Skeletal muscle cell (primary cell): ENCODE measurements around the gene SPATA33.

Source experiments
- DNase-seq: peaks from one replicate; pipeline ENCODE4 v3.0.0-alpha.2; 2010; ENCODE audit warnings: low read depth
- H3K4me3 ChIP-seq: 2 replicates; pipeline ENCODE4 v1.5.1; 2011; ENCODE audit warnings: low read depth, mild to moderate bottlenecking, control low read depth, low read length, moderate library complexity

The SPATA33 gene

GRCh38 chr16:89657442-89658220 is at the start of gene SPATA33, which contains the start of gene CHMP1A:
Gene SPATA33 (plus strand): TSS chr16:89657836. CDS start chr16:89657912, 76 bp downstream.
Gene CHMP1A (minus strand): TSS chr16:89657708. CDS start chr16:89657588, 120 bp downstream.
- H3K4me3 ChIP-seq = peak within 1 kb of the TSS; percentile 79
- peak; percentile 41 for DNase-seq

DNA sequence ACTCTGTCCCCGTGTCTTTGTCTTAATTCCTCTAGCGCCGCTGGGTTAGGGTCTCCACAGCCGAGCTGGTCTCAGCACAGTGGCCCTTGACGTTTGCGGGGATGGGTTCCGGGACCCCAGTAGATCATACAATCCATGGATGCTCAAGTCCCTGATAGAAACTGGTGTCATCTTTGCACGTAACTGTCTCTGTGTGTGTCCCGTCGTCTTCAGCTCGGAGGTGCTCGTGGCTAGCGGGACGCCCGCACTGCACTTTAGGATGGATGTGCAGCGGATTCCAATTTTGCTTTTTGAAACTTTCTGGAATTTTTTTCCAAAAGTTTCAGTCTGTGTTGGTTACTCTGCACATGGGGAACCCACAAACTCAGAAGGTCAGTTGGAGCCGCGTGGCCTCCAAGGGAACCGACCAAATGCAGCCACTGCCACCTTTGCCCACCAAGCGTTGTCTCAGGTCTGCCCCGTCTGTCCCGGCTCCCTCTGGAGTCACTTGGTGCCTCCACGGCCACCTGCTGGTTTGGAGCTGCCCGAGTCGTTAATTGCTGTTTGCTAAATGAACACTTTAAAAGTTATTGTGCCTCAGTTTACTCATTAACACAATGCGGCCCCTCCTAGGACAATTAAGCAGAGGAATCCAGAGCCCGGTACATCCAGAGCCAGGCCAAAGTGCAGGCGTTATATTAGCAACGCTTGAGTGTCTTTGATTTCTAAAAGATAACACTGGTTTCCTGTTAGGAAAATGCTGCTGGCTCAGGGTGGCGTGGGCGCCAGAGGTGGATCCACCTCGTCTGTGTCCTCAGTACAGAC is 49.5 kb upstream of the SPATA33 start:
- H3K4me3 ChIP-seq = no peak overlapping the region
- no peak for DNase-seq

GRCh38 chr16:89610108-89610453 is 47.6 kb upstream of the SPATA33 start:
- DNase-seq = no peak
- H3K4me3 ChIP-seq = no peak overlapping the region

GRCh38 chr16:89612415-89613166 is 45.0 kb upstream of the SPATA33 start:
- no peak for DNase-seq
- no peak overlapping the region for H3K4me3 ChIP-seq

DNA sequence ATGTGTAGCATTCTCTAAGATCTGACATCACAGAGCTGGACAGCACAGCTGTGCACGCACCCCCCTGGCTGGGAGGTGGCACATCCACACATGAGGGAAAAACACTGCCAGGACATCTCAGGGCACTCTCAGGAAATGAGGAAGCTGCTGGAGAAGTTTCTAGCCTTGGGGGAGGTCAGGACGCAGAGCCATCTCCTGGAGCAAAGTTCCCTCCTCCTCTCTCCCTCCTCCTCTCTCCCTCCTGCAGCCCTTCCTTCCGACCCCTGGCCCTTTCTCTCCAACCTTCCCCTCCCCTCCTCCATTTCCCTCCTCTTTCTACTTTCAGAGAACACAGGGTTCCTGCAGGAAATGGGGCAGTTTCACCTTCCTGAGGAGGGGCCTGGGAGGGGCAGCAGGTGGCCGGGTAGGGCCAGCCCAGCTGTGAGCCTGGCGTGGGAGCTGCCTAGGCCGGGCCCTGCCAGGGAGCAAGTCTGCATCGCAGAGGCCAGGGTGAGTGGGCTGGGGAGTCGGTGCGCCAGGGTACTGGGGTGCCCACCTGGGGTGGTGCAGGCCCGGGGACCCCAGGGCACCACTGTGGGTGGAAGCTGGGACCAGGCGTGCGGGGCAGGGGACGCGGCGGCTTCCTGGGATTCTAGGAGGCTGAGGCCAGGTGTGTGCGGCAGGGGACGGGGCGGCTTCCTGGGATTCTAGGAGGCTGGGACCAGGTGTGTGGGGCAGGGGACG is 44.2 kb upstream of the SPATA33 start, which contains the start of gene DPEP1:
TSS of gene DPEP1 (plus strand) at position 412 of the 723 bp plus-strand sequence. CDS start 16,769 bp downstream, outside the sequence.
- DNase-seq = no peak
- no peak within 1 kb of the TSS for H3K4me3 ChIP-seq

- H3K4me3 ChIP-seq = no peak overlapping the region
- DNase-seq = no peak
Observed at GRCh38 chr16:89613954-89614459, 43.6 kb upstream of the SPATA33 start.

- no peak overlapping the region for H3K4me3 ChIP-seq
- no peak for DNase-seq
Observed at GRCh38 chr16:89615176-89615575, 42.5 kb upstream of the SPATA33 start.

- DNase-seq = no peak
- H3K4me3 ChIP-seq = no peak overlapping the region
Observed at GRCh38 chr16:89615596-89616090, 42.0 kb upstream of the SPATA33 start.

DNA sequence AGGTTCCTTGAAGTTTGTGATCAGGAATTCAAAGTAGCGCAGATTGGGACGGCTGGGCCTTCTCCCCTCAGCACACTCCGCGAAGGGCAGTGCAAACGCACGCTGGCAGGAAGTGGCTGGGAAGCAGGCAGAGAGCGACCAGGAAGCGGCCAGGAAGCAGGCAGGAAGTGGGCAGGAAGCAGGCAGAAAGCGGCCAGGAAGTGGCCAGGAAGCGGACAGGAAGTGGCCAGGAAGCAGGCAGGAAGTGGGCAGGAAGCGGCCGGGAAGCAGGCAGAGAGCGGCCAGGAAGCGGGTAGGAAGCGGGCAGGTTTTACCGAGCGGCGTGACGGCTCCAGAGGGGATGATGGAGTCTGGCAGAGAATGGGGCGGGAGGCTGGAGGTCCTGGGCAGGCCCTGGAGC is 41.0 kb upstream of the SPATA33 start:
- DNase-seq = no peak
- H3K4me3 ChIP-seq = no peak overlapping the region

DNA sequence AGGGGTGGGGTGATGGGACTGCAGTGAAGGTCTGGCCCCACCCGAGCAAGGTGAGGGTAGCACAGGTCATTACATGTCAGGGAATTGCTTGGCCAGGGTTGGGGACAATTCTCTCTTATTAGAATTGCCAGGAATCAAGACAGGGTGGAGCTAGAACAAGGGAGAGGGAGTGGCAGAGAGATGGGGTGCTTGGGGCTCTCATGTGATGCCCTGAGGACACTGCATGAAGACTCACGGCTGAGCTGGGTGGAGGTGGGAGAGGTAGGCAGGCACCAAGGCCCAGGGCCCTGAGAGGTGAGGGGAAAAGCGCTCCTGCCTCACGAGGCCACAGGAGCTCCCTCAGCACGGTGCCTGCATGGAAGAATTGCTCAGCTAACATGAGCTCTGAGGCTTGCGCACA is 40.6 kb upstream of the SPATA33 start:
- DNase-seq = no peak
- H3K4me3 ChIP-seq = no peak overlapping the region

DNA sequence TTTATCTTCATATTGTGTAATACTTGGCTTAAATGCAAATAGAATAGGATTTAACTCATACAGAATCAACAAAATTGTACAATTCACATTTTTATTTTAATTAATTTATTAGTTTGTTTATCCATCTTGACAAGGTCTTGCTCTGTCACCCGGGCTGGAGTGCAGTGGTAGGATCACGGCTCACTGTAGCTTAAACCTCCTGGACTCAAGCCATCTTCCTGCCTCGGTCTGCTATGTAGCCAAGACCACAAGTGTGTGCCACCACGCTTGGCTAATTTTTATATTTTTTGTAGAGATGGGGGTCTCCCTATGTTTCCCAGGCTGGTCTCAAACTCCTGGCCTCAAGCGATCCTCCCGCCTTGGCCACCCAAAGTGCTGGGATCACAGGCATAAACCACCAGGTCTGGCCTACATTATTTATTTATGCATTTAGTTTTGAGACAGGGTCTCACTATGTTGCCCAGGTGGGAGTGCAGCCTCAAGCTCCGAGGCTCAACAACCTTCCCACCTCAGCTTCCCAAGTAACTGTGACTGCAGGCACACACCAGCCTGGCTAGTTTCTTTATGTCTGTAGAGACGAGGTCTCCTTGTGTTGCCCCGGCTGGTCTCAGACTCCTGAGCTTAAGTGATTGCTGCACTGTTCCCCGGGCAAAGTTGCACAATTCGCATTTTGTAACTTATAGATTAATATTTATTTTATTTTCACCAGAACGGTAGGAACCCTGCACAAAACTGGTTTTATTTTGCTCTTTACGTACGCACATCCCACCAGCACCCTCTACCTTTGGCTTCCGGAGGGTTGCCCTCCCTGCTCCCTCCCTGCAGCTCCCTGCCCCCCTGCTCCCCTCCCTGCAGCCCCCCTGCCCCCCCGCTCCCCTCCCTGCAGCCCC is 39.3 kb upstream of the SPATA33 start:
- H3K4me3 ChIP-seq = no peak overlapping the region
- DNase-seq = no peak

DNA sequence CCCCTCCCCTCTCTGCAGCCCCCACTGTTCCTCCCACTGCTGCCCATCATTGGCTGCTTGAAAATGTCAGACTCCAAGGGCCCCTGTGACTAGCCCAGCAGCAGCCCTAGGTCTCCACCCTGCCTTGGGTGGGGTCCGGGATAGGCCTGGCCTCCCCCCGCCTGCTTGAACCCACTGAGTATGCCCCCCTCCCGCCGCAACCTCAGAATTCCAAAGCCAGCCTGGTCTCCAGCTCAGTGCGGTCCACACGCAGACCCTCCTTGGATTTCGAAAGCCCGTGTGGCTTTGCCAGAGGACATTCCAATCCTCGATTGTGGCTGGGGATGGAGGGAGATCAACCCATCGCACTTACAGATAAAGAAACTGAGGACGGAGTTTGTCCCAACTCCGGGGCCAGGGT is 37.8 kb upstream of the SPATA33 start:
- DNase-seq = peak; percentile 5
- no peak overlapping the region for H3K4me3 ChIP-seq

GRCh38 chr16:89620406-89620841 is 37.2 kb upstream of the SPATA33 start:
- no peak for DNase-seq
- no peak overlapping the region for H3K4me3 ChIP-seq

GRCh38 chr16:89621136-89621697 is 36.4 kb upstream of the SPATA33 start:
- no peak overlapping the region for H3K4me3 ChIP-seq
- DNase-seq = no peak

DNA sequence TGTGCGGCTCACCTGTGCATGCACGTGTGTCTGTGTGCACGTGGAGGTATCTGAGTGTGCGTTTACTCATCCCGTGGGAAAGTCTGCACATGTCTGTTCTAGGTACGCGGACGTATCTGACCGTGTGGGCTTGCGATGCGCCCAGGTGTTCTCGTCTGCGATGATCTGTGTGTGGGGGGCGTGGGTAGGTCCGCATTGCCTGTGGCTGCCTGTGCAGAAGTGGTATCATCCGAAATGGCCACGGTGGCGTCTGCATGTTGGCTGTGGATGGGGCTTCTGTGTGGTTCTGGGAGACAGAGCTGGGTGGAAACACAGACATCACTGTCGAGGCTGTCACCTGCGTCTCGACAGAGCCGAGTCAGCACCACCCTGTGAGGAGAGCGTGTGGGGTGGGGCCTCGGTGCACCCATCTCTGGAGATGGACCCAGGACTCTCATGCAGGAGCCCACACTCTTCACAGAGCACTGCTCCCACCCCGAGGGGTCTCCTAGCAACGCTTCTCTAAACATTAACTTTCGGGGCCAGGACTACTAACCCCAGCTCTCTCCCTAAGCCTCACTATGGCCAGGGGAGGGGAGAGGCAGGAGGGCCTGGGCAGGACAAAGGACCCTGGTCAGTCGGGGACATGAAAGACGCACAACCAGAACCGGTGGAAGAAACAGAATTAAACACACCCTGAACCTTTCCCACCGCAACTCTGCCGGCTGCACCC is 35.8 kb upstream of the SPATA33 start:
- no peak overlapping the region for H3K4me3 ChIP-seq
- no peak for DNase-seq

- no peak overlapping the region for H3K4me3 ChIP-seq
- DNase-seq = no peak
Observed at GRCh38 chr16:89623511-89624261, 34.0 kb upstream of the SPATA33 start.
